ACC112 (cell line): ENCODE results near the gene PHPT1.
A peak's percentile ranks its signal among the peaks of the same experiment; 100 is the strongest.

ENCODE experiments used
- H2AFZ ChIP-seq: fragments of 200-600 bp; sonication (generic); one replicate; pipeline ENCODE4 v1.6.0; 2017; ENCODE audit warnings: antibody characterized with exemption, low read length; ENCODE audit not compliant: unreplicated experiment
- H3K27ac ChIP-seq: fragments of 200-600 bp; sonication (generic); 2 replicates; pipeline ENCODE4 v1.5.1; 2014; ENCODE audit warnings: low read depth, mild to moderate bottlenecking, antibody characterized with exemption, low read length, moderate library complexity
- H3K27me3 ChIP-seq: fragments of 200-600 bp; sonication (generic); 2 replicates; pipeline ENCODE4 v1.6.1; 2014; ENCODE audit warnings: mild to moderate bottlenecking, antibody characterized with exemption, low read length, moderate library complexity, mixed read lengths; ENCODE audit not compliant: insufficient read depth
- H3K36me3 ChIP-seq: fragments of 200-600 bp; sonication (generic); 2 replicates; pipeline ENCODE4 v1.6.1; 2016; ENCODE audit warnings: mild to moderate bottlenecking, antibody characterized with exemption, low read length, moderate library complexity, mixed read lengths; ENCODE audit not compliant: insufficient read depth
- H3K4me1 ChIP-seq: fragments of 200-600 bp; sonication (generic); one replicate; pipeline ENCODE4 v1.6.1; 2016; ENCODE audit warnings: low read length, mixed read lengths; ENCODE audit not compliant: insufficient read depth, unreplicated experiment, control insufficient read depth
- H3K4me3 ChIP-seq: fragments of 200-600 bp; sonication (generic); 2 replicates; pipeline ENCODE4 v1.5.1; 2014; ENCODE audit warnings: mild to moderate bottlenecking, low read depth, low read length
- H3K79me2 ChIP-seq: fragments of 200-600 bp; sonication (generic); one replicate; pipeline ENCODE4 v1.6.0; 2016; ENCODE audit warnings: low read length; ENCODE audit not compliant: control insufficient read depth, unreplicated experiment, insufficient read depth

The PHPT1 gene

GRCh38 chr9:136807281-136808074 lies 41.7 kb upstream of the PHPT1 start, which contains the start of gene RABL6:
Gene RABL6, plus strand, starts transcription at chr9:136807948. Its CDS starts 249 bp downstream, at chr9:136808197.
- Histone ChIP-seq H3K4me3 (peak within 1 kb of the TSS; percentile 100), H3K36me3 (peaks cover 8% of the 10 kb centered on the region; the same call in 1 of the 2 replicates), H3K27me3 (no peaks in the 10 kb centered on the region), H2AFZ (peak within 1 kb of the TSS; percentile 88), H3K27ac (peak within 1 kb of the TSS; percentile 28; the same call in 1 of the 2 replicates), H3K4me1 (peaks cover 18% of the 10 kb centered on the region), H3K79me2 (peaks cover 47% of the 10 kb centered on the region)

DNA sequence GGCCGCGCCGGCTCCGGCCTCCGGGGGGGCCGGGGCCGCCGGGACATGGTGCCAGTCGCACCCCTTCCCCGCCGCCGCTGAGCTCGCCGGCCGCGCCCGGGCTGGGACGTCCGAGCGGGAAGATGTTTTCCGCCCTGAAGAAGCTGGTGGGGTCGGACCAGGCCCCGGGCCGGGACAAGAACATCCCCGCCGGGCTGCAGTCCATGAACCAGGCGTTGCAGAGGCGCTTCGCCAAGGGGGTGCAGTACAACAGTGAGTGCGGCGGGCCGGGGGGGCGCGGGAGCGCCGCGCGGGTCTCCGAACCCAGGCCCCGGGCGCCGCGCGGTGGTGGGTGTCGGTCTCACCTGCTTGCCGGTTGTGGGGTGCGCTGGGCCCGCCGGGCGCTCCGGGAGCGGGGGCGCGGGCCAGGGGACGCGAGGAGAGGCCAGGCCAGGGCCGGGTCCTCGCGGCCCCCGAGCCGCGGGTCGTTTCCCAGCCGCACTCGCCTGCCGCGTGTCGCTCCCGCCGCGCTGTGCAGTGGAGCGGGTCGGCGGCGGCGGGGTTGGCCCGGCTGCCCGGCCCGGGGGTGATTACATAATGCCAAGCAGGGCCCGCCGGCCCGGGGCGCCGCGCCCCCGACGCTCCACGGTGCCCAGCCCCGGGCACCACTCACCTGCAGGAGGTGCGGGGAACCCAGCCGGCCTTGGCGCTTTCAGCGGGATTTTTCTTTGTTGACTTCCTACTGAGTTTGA lies 41.0 kb upstream of the PHPT1 start:
- H3K27me3 ChIP-seq: no peaks in the 10 kb centered on the region
- H3K36me3 ChIP-seq: peaks cover 8% of the 10 kb centered on the region; the same call in 1 of the 2 replicates
- H2AFZ ChIP-seq: peak overlapping the region; percentile 88
- H3K4me1 ChIP-seq: peaks cover 18% of the 10 kb centered on the region
- peaks cover 52% of the 10 kb centered on the region for H3K79me2 ChIP-seq
- peak overlapping the region; percentile 27; the same call in 1 of the 2 replicates for H3K27ac ChIP-seq
- peak overlapping the region; percentile 100 for H3K4me3 ChIP-seq

DNA sequence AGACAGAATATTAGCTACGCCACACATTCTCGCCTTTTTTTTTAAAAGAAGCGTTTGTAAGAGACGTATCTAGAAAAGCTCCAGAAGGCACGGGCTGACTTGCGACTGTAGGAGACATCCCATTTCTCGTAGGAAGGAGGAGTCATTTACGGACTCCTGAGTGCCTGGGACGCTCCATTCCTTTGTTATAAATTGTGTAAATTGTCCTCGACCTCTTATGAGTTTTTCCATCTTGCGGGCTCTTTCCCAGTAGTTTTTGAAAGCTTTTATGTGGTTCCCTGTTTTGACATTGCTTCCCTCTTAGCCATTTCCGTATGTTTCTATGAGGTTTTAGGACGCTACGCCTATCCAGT lies 40.4 kb upstream of the PHPT1 start:
- Histone ChIP-seq H3K79me2 (peaks cover 54% of the 10 kb centered on the region), H3K4me3 (peak overlapping the region; percentile 100), H3K36me3 (peaks cover 8% of the 10 kb centered on the region; the same call in 1 of the 2 replicates), H3K27ac (no peak overlapping the region; the same call in 1 of the 2 replicates), H3K27me3 (no peaks in the 10 kb centered on the region), H2AFZ (peak overlapping the region; percentile 88), H3K4me1 (peaks cover 18% of the 10 kb centered on the region)

DNA sequence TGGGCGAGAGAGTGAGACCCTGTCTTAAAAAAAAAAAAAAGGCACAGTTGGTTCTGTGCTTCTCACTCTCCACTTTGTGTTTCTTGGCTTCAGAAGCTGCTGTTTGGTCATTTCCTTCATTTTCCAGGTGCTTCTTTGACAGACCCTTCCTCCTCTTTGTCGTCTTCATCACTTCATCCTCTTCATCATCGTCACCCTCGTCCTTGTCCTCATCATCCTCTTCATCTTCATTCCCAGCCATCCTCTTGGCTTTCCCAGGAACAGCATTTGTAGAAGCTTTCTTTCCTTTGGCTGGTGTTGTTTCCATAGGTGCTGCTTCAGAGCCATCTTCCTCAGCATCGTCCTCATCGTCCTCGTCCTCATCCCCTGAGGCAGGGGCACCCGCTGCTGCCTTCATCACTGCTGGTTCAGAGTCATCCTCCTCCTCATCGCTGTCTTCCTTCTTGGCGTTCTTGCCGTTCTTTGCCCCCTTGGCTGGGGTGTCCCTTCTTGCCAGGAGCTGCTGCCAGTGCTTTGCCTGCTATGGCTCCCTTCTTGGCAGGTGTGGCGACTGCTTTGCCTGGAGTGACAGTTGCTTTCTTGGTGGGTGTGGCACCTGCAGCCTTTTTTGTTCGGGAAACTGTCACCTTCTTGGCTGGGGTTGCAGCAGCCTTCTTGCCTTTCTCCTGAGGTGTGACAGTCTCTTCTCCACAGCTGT lies 34.3 kb upstream of the PHPT1 start:
- peaks cover 42% of the 10 kb centered on the region for H3K79me2 ChIP-seq
- no peaks in the 10 kb centered on the region for H3K27me3 ChIP-seq
- no peak overlapping the region for H2AFZ ChIP-seq
- peaks cover 16% of the 10 kb centered on the region; the same call in 1 of the 2 replicates for H3K36me3 ChIP-seq
- peaks cover 5% of the 10 kb centered on the region for H3K4me1 ChIP-seq
- H3K4me3 ChIP-seq: no peak overlapping the region
- H3K27ac ChIP-seq: no peak overlapping the region

- Histone ChIP-seq H3K27me3 (no peaks in the 10 kb centered on the region), H3K36me3 (peaks cover 13% of the 10 kb centered on the region; the same call in 1 of the 2 replicates), H3K4me1 (no peaks in the 10 kb centered on the region), H3K4me3 (no peak overlapping the region), H2AFZ (no peak overlapping the region), H3K27ac (no peak overlapping the region), H3K79me2 (peaks cover 37% of the 10 kb centered on the region)
Measured at GRCh38 chr9:136815422-136815782, 33.8 kb upstream of the PHPT1 start.

DNA sequence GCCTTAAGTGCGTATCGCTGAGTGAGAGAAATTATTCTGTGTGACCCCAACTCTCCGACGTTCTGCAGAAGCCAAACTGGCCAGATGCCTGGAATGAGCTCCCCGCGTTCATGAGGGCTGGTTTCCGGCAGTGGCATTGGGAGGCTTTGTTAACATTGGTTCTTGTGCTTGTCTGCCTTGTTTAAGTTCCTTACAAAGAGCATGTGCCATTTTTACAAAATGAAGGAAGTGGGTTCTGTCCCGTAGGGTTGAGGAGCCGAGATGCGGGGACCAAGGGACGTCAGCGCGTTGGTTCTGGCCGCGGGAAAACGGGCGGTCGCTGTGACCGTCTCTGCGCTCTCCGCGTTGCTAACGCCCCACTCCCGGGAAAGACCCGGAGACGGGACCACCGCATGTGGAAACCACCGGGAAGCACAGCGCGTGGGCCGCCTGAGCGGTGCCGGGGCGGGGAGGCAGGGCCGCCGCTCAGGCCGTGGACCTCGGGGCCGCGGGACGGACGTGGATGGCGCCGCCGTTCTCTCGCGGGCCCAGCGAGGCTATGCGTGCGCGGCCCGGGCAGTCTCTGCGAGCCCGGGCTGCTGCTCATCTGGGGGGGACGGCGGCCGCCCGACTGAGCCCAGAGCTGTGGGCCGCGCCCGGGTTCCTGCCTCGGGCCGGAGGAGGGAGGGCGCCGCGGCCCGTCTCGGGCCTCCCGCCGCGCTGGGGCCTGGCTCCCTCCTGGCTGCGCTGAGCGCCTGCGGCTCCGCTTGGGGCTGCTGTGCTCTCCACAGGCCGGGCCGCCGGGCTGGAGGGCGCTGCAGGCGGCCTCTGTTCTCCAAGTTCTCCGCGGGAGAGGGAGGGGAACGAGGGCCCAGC lies 28.0 kb upstream of the PHPT1 start:
- Histone ChIP-seq H3K4me1 (no peaks in the 10 kb centered on the region), H3K36me3 (peaks cover 3% of the 10 kb centered on the region; the same call in 1 of the 2 replicates), H3K27ac (no peak overlapping the region), H2AFZ (no peak overlapping the region), H3K4me3 (no peak overlapping the region), H3K27me3 (no peaks in the 10 kb centered on the region), H3K79me2 (peaks cover 15% of the 10 kb centered on the region)

DNA sequence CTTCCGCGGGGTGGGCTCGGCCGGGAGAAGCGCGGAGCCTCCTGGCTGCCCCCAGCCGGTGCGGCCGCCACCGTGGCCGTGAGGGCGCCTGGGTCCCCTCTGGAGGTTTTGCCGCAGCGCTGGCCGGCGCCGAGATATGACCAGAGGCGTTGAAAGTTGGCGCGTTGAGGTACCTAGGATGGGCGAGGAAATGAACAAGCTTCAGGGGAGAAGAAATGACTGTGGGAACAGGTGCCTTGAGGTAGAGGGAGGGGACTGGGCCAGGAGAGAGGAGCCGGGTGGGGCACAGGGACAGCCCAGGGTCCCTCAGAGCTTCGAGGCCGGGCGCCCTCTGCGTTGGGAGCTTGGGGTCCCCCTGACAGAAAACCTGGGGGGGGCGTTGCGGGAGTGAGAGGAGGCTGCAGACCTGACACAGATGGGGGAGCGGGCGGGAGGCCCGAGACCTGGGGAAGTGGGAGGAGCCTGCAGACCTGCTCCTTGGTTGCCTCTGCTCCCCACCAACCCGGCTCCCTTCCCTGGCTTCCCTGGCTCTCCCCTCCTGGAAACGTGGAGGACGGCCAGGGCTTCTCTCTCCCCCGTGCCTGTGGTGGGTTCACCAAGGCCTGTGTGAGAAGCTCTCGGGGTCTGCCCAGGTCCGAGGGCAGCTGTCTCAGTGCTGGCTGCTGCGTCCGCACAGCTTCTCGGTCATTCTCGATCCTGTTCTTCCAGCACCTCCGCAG lies 27.2 kb upstream of the PHPT1 start:
- H3K27me3 ChIP-seq: no peaks in the 10 kb centered on the region
- H3K4me1 ChIP-seq: no peaks in the 10 kb centered on the region
- no peak overlapping the region for H3K4me3 ChIP-seq
- no peak overlapping the region for H2AFZ ChIP-seq
- peaks cover 15% of the 10 kb centered on the region for H3K79me2 ChIP-seq
- peaks cover 2% of the 10 kb centered on the region; the same call in 1 of the 2 replicates for H3K36me3 ChIP-seq
- no peak overlapping the region for H3K27ac ChIP-seq

DNA sequence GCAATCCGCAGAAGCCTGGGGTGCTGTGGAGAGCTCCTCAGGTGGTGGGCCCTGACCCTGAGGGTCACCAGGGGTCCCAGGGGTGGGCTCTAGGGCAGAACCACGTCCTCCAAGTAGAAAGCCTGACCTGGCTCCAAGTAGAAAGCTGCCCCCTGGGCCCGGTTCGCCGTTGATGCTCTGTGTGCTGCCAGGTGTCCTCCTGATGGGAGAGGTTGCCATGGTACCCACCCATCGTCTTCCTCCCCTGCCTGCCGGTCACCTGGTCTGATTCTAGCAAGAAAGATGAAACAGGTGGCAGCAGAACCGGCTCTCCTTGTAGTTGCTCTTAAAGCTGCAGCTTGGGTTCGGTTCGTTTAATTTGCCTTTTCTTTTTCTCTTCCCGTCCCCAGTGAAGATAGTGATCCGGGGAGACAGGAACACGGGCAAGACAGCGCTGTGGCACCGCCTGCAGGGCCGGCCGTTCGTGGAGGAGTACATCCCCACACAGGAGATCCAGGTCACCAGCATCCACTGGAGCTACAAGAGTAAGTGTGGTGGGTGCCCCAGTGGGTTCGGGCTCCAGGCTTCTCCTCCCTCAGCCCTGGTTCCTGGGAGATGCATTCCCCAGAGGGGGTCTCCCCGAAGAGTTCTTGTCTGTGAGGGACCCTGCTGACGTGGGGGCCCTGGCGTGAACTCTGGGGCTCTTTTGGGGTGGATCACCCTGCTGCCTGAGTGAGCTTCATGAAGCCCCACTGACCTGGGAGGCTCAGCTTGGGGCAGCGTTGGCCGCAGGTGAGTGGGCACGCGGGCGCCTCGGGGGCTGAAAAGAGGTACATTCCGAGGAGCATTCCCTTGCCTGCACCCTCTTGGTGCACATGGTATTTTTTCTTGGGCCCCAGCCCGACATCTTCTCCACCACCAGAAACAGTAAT lies 25.8 kb upstream of the PHPT1 start:
- Histone ChIP-seq H3K79me2 (peaks cover 15% of the 10 kb centered on the region), H3K27me3 (no peaks in the 10 kb centered on the region), H3K4me1 (no peaks in the 10 kb centered on the region), H2AFZ (no peak overlapping the region), H3K36me3 (no peaks in the 10 kb centered on the region; the same call in 1 of the 2 replicates), H3K4me3 (no peak overlapping the region), H3K27ac (no peak overlapping the region)
